ENCODE results near the gene LRIG1. TPM values are rescaled to one million over a fixed set of nuclear protein-coding genes. Genes with fewer than 3 reads are reported as not detected.

Gene LRIG1
- total and polyA plus RNA-seq, 2 donors (not counting 1 experiment from before 2014, with no cell fraction given) = 27.9 to 104 TPM

DNA sequence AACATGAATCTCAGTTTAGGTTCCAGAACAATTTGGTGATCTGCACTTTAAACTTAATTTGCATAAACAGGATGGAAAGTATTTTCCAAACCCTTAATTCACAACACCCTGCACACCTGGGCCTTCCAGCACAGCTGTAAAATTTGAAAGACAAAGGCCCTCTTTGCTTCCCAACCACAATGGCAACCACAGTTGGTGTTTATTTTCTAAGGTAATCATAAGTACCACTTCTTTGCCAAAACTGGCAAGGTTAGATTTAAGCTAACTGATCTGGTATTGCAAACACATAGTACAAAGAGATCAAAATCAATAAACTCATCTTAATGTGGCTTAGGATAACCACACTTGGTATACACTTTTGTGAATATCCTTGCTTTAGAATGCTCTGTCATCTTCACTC, 4.1 kb downstream of the LRIG1 start:
- H3K9ac ChIP-seq (ENCODE audit: insufficient read depth, low read length) = no peak overlapping the region
- H3K79me2 ChIP-seq (ENCODE audit: control insufficient read depth, insufficient read depth, low read length) = peaks cover 53% of the 10 kb centered on the region
- H3K27ac ChIP-seq (ENCODE audit: insufficient read depth, low read length) = no peak overlapping the region
- peak overlapping the region in 1 of 4 experiments; percentile 90 for H3K4me3 ChIP-seq (replicated peaks in 1 of 4; ENCODE audit: control extremely low read depth in 1 of 4, insufficient read depth in 1 of 4, low read depth in 3 of 4, low read length in 4 of 4)
- TF ChIP-seq, protein P1, sequence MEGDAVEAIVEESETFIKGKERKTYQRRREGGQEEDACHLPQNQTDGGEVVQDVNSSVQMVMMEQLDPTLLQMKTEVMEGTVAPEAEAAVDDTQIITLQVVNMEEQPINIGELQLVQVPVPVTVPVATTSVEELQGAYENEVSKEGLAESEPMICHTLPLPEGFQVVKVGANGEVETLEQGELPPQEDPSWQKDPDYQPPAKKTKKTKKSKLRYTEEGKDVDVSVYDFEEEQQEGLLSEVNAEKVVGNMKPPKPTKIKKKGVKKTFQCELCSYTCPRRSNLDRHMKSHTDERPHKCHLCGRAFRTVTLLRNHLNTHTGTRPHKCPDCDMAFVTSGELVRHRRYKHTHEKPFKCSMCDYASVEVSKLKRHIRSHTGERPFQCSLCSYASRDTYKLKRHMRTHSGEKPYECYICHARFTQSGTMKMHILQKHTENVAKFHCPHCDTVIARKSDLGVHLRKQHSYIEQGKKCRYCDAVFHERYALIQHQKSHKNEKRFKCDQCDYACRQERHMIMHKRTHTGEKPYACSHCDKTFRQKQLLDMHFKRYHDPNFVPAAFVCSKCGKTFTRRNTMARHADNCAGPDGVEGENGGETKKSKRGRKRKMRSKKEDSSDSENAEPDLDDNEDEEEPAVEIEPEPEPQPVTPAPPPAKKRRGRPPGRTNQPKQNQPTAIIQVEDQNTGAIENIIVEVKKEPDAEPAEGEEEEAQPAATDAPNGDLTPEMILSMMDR (conservative IDR thresholded peaks at IDR 0.05 in 1 of 2, IDR thresholded peaks at IDR 0.05 in 1 of 2; ENCODE audit: low read depth in 1 of 2, low read length in 2 of 2) = no peak
- no peak for TF ChIP-seq EZH2 (IDR thresholded peaks at IDR 0.05; ENCODE audit: low read length, missing control alignments)
- no peak overlapping the region for H3K4me2 ChIP-seq (ENCODE audit: extremely low read depth, insufficient read depth, low read length)
- no peak for DNase-seq (ENCODE audit: low read depth in 2 of 2)
- H3K9me3 ChIP-seq (ENCODE audit: control insufficient read depth, insufficient read depth, low read depth, low read length) = no peaks in the 10 kb centered on the region
- no peak overlapping the region for H2AFZ ChIP-seq (ENCODE audit: low read length)
- H3K36me3 ChIP-seq (ENCODE audit: control insufficient read depth, insufficient read depth, low read length) = no peaks in the 10 kb centered on the region
- no peaks in the 10 kb centered on the region for H3K27me3 ChIP-seq (ENCODE audit: control insufficient read depth, insufficient read depth, low read length)
- H4K20me1 ChIP-seq (ENCODE audit: control insufficient read depth, extremely low read depth, insufficient read depth, low read length) = no peaks in the 10 kb centered on the region
- peaks cover 2% of the 10 kb centered on the region for H3K4me1 ChIP-seq (ENCODE audit: control insufficient read depth, extremely low read depth, insufficient read depth, low read length)

- H3K9ac ChIP-seq (ENCODE audit: insufficient read depth, low read length) = no peak overlapping the region
- H2AFZ ChIP-seq (ENCODE audit: low read length) = no peak overlapping the region
- no peaks in the 10 kb centered on the region for H4K20me1 ChIP-seq (ENCODE audit: control insufficient read depth, extremely low read depth, insufficient read depth, low read length)
- H3K4me3 ChIP-seq (replicated peaks in 1 of 4; ENCODE audit: control extremely low read depth in 1 of 4, insufficient read depth in 1 of 4, low read depth in 3 of 4, low read length in 4 of 4) = peak overlapping the region in 1 of 4 experiments; percentile 90
- H3K4me1 ChIP-seq (ENCODE audit: control insufficient read depth, extremely low read depth, insufficient read depth, low read length) = no peaks in the 10 kb centered on the region
- H3K27me3 ChIP-seq (ENCODE audit: control insufficient read depth, insufficient read depth, low read length) = no peaks in the 10 kb centered on the region
- no peak overlapping the region for H3K27ac ChIP-seq (ENCODE audit: insufficient read depth, low read length)
- TF ChIP-seq, protein P1 (conservative IDR thresholded peaks at IDR 0.05 in 1 of 2, IDR thresholded peaks at IDR 0.05 in 1 of 2; ENCODE audit: low read depth in 1 of 2, low read length in 2 of 2) = no peak
- no peak for TF ChIP-seq EZH2 (IDR thresholded peaks at IDR 0.05; ENCODE audit: low read length, missing control alignments)
- H3K79me2 ChIP-seq (ENCODE audit: control insufficient read depth, insufficient read depth, low read length) = peaks cover 53% of the 10 kb centered on the region
- H3K36me3 ChIP-seq (ENCODE audit: control insufficient read depth, insufficient read depth, low read length) = no peaks in the 10 kb centered on the region
- H3K9me3 ChIP-seq (ENCODE audit: control insufficient read depth, insufficient read depth, low read depth, low read length) = no peaks in the 10 kb centered on the region
- no peak overlapping the region for H3K4me2 ChIP-seq (ENCODE audit: extremely low read depth, insufficient read depth, low read length)
- DNase-seq (ENCODE audit: low read depth in 2 of 2) = no peak
Measured at GRCh38 chr3:66496301-66496700, 4.5 kb downstream of the LRIG1 start.

DNA sequence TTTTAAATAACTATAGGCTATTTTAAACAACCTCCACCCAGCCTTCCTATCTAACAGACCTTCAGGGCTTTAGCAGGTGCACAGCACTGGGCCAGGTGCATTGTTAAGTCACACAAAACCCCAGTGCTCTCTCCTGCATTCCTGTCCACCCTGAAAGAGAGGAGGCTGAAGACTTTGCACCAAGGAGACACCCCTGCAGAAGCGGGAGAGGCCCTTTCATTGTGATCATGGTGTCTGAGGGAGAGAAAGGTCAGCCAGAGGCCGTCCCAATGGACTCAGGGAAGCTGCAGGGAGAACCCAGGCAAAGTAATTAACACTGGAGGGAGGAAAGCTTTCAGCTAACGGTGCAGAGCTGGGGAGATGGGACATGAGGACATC, 5.2 kb downstream of the LRIG1 start:
- Histone ChIP-seq H3K27ac (ENCODE audit: insufficient read depth, low read length) (no peak overlapping the region), H3K9me3 (ENCODE audit: control insufficient read depth, insufficient read depth, low read depth, low read length) (no peaks in the 10 kb centered on the region), H2AFZ (ENCODE audit: low read length) (no peak overlapping the region), H3K36me3 (ENCODE audit: control insufficient read depth, insufficient read depth, low read length) (no peaks in the 10 kb centered on the region), H4K20me1 (ENCODE audit: control insufficient read depth, extremely low read depth, insufficient read depth, low read length) (no peaks in the 10 kb centered on the region), H3K4me3 (replicated peaks in 1 of 4; ENCODE audit: control extremely low read depth in 1 of 4, insufficient read depth in 1 of 4, low read depth in 3 of 4, low read length in 4 of 4) (peak overlapping the region in 1 of 4 experiments; percentile 31), H3K79me2 (ENCODE audit: control insufficient read depth, insufficient read depth, low read length) (peaks cover 53% of the 10 kb centered on the region), H3K4me1 (ENCODE audit: control insufficient read depth, extremely low read depth, insufficient read depth, low read length) (peaks cover 2% of the 10 kb centered on the region), H3K9ac (ENCODE audit: insufficient read depth, low read length) (no peak overlapping the region), H3K4me2 (ENCODE audit: extremely low read depth, insufficient read depth, low read length) (no peak overlapping the region), H3K27me3 (ENCODE audit: control insufficient read depth, insufficient read depth, low read length) (no peaks in the 10 kb centered on the region)
- DNase-seq (ENCODE audit: low read depth in 2 of 2) = no peak
- TF ChIP-seq, protein P1 (conservative IDR thresholded peaks at IDR 0.05 in 1 of 2, IDR thresholded peaks at IDR 0.05 in 1 of 2; ENCODE audit: low read depth in 1 of 2, low read length in 2 of 2) = no peak
